Pulmonary artery endothelial cell (primary cell): Measurements from ENCODE around the gene ZKSCAN7. TPM values are rescaled to one million over a fixed set of nuclear protein-coding genes. Genes with fewer than 3 reads are reported as not detected.
"Not testable (repeated sequence)": the region's sequence is repeated elsewhere in the genome, so short reads cannot be mapped to it uniquely, and the experiment has no call there.

Source experiments
- DNase-seq: peaks from one replicate; pipeline ENCODE4 v3.0.0-alpha.2; 2011; ENCODE audit warnings: low read depth, low spot score
- total RNA-seq: library from RNA; depleted of rRNA; stranded (reverse); fragments of >200 nt; gene quantifications from 2 replicates; pipeline ENCODE4 v1.2.3, GENCODE V29; 2014

Gene ZKSCAN7
- total RNA-seq, 1 donor from 2014 or later: 0.92 TPM

DNA sequence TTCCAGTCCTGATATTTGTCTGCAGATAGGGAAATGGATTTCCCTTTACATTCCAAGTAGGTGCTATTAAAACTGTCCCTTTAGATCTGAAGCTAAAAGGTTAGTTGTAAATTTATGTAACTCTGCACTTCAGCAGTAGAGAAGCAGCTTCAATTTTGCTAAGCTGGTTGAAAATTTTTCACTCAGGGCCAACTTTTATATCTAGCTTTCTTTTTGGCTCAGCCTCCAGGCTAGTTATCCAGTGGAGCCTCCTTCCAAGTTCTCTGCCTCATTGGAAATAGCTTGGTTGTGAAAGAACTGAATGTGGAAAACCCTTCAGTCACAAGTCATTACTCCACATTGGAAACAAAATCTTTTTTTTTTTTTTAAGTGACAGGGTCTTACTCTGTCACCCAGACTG, 21.6 kb downstream of the ZKSCAN7 start:
- DNase-seq: no peak

DNA sequence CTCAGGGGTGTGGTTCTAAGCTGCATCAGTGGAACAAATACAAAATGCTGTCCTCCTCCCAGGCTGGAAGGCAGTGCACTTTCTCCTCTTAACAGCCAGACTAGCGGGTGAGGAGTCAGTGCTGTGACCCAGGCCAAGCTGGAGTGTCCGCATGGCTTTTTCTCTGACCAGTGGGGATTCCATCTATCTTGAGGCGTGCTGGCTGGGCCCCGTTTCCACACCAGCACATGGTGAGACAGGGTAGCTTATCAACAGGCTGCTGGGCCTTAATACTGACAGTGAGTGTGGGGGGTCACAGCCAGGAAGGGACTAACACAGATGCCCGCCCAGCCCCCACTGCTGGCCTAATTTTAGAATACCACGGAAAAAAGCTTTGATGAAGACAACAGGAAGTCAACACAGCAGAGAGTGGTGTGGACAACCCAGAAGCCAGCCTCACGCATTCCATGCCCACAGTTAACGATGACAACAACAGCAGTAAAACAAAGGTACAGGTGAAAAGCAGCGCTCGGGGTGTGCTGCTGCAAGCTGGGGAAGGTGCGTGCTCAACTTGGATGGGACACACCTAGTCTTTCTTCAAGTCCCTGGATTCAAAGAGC, 22.5 kb downstream of the ZKSCAN7 start:
- DNase-seq: not testable (repeated sequence)

DNA sequence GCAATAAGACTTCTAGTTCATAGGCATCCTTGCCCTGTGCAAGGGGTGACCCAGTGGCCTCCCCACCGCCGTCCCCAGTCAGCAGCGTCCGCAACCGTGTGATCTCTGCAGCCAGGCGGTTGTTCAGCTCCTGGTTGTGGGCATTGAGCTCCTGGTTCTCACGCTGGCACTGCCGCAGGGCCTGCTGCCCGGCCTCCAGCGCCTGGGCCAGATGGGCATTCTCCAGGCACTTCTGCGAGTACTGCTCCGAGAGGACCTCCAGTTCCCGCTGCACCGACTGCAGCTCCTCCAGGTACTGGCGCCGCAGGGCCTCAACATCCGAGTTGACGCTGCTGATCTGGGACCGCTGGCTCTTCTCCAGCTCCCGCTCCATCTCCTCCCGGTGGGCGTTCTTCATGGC, 23.3 kb downstream of the ZKSCAN7 start:
- not testable (repeated sequence) for DNase-seq

DNA sequence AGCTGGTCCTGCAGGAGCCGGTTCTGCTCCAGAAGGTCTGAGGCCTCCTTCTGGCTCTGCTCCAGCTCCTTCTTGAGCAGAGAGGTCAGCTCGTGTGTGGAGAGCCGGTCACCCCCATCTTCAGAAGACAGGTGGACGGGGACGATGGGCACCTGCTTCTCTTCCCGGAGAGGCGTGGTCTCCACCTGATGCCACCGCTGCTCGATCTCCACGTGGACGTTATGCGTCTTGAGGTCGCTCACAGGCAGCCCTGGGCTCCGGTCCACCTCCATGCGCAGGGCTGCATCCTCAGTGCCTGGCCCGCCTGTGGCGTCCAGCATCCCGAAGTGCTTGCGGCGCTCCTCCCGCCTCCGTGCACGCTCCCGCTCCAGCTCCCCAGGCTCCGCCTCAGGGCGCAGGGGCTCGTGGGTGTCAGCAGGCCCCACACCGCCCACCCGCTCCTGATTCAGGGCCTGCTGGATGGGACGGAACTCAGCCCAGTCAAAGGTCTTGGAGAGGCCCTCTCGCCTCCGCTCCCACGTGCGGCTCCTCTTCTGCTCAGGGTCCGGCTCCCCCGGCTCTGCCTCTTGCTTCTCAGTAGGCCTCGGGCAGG, 24.0 kb downstream of the ZKSCAN7 start:
- not testable (repeated sequence) for DNase-seq

DNA sequence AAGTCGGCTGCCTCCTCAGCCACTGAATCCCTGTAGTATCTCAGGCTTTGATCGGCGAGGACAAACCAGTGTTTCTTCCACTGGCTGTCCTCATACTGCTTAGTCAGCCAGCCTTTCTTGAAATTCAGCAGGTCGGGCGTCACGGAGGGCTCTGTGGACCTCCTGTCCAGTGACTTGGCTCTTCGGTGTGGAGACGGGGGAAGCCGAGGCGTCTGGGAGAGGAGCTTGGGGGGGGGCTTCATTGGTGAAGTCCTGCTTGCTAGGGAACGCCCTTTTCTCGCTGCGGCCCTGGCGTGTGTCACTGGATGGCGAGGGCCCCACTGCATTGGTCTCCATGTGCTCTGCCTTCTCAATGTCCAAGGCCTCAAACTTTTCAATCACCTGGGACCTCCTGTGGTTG, 24.8 kb downstream of the ZKSCAN7 start:
- DNase-seq: not testable (repeated sequence)

DNA sequence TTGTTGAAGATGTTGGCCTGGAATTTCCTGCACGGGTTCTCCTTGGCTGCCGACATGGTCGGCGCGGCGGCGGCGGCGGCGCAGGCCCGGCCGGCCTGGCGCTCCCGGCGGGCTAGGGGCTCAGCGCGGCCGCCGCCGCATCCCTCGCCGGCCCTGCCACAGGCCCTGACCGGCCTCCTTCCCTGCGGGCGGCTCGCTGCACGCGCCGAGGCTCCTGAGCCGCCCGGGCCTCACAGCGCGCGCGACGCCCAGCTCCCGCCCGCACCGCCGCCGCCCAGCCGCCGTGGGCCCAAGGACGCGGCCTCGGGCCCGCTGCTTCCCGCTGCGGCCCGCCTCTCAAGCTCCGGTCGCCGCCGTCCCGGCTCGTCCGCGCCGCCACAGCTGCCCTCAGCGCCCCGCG, 26.0 kb downstream of the ZKSCAN7 start:
- not testable (repeated sequence) for DNase-seq

DNA sequence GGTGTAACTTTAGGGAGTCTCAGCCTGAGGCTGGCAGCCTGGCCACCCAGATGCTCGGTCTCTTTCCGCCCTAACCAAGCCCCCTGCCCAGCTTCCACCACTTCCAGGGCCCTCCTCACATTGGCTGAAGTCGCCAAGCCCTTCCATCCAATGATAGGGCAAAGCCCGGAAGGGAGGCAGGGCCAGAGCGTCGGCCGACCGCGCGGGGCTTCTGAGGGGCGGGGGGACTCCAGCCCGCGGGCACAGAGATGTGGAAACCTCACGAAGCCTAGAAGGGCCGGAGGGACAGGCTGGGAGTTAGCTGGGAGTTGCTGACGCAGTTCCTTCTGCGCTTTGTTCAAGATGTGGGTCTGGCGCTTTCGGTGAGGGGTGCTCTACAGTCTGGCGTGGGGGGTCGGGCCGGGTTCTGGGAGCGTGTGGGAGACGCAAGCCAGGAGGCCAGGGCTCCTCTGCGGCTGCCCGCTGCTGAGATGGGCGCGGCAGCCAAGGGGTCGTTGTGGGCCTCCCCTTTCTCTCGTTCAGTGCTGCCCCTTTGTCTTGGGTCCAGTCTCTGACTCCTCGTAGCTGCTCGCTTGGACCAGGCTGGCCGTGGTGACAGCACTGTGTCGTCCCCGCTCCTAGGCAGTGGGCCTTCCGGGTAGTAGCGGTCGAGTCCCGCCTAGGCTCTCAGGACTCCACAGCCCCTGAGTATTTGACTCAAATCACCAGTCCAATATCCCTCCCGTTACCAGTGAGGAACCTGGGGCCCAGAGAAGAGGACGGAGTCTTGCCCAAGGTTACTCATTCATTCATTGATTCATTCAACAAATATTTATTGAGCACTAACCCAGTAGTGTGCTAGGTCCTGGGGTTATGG, 29.9 kb downstream of the ZKSCAN7 start, which contains the start of gene ZNF660:
ZNF660 (plus strand) TSS at position 319 of the 856 bp plus-strand sequence. CDS start 9,230 bp downstream, outside the sequence.
- peak; percentile 13 for DNase-seq

DNA sequence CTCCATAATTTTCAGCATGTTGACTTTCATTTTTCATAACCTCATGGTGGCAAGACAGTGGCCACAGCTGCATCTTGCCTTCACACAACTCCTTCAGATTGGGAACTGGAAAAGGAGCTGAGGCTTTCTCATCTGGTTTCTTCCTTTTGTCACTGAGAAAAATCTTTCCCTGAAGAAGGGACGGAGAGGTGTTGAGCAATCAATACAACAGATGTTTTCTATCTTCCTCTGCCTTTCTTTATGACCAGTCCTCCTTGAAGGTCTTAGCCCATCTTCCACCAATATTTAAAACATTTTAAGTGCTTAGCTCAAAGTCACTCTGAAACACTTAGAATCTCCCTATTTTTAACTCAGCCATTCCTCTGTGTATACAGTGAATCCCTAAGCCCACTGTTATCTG, 41.6 kb downstream of the ZKSCAN7 start:
- no peak for DNase-seq

DNA sequence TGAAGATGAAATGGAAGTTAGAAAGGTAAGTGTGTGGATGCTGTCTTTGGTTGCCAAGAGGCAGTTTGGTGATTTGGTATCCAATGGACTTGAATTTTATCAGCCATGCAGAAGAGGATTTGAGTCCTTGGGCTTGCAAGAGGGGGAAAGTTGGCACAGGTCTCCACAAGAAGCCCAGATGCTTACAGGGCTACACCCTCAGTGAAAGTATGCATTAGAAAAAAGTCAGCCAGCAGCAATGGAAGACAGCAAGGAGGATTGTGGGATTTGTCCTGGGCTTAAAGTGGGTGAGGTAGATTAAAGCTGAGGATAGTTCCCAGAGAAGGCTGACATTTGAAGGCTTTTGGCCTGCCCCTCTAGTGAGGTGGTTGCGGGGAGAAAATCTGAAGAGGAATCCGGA, 46.8 kb downstream of the ZKSCAN7 start:
- no peak for DNase-seq

DNA sequence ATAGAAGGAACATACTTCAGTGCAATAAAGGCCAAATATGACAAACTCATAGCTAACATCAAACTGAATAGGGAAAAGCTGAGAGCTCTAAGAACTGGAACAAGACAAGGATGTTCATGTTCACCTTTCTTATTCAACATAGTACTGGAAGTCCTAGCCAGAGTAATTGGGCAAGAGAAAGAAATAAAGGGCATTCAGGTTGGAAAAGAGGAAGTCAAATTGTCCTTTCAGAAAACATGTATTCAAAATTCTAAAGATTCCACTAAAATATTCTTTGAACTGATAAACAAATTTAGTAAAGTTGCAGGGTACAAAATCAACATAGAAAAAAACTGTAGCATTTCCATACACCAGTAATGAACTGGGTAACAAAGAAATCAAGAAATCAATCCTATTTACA, 57.7 kb downstream of the ZKSCAN7 start:
- no peak for DNase-seq

Other genes starting within 250 kb of the ZKSCAN7 start
- 20.8 and 23.1 TPM in 2 replicates for gene TCAIM, start 216.4 kb upstream of the ZKSCAN7 start, total RNA-seq
- 7.6 and 12.0 TPM in 2 replicates for gene ZNF445, start 77.5 kb upstream of the ZKSCAN7 start, total RNA-seq
- 0.59 and 2.4 TPM in 2 replicates for gene ZNF660, start 29.8 kb downstream of the ZKSCAN7 start, total RNA-seq
- 9.4 and 9.8 TPM in 2 replicates for gene ZNF197, start 69.8 kb downstream of the ZKSCAN7 start, total RNA-seq
- 14.4 and 16.6 TPM in 2 replicates for gene ZNF35, start 93.5 kb downstream of the ZKSCAN7 start, total RNA-seq
- gene ZNF502, start 157.5 kb downstream of the ZKSCAN7 start, total RNA-seq: 3.6 and 3.7 TPM in 2 replicates
- 3.6 and 6.7 TPM in 2 replicates for gene ZNF501, start 174.4 kb downstream of the ZKSCAN7 start, total RNA-seq
- gene KIAA1143, start 206.4 kb downstream of the ZKSCAN7 start, total RNA-seq: 17.8 and 18.7 TPM in 2 replicates
- gene KIF15, start 206.6 kb downstream of the ZKSCAN7 start, total RNA-seq: 11.5 and 19.8 TPM in 2 replicates